ENCODE data around the gene GSK3B. TPM values are rescaled to one million over a fixed set of nuclear protein-coding genes. Genes with fewer than 3 reads are reported as not detected.

GSK3B gene
- total and polyA plus RNA-seq, 2 experiments from 2014 or later = 18.1 to 48.8 TPM

DNA sequence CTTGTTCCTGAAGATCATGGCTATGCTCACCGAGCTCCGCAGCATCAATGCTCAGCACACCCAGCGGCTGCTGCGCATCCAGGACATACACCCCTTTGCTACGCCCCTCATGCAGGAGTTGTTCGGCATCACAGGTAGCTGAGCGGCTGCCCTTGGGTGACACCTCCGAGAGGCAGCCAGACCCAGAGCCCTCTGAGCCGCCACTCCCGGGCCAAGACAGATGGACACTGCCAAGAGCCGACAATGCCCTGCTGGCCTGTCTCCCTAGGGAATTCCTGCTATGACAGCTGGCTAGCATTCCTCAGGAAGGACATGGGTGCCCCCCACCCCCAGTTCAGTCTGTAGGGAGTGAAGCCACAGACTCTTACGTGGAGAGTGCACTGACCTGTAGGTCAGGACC, 277.2 kb downstream of the GSK3B start:
- Histone ChIP-seq H2AFZ (no peak overlapping the region), H3K4me1 (ENCODE audit: insufficient read depth) (no peaks in the 10 kb centered on the region), H3K36me3 (replicated peaks; ENCODE audit: insufficient read depth, low read depth) (no peaks in the 10 kb centered on the region), H3K79me2 (no peaks in the 10 kb centered on the region), H3K4me3 (no peak overlapping the region), H3K9me3 (ENCODE audit: low read depth) (no peaks in the 10 kb centered on the region), H3K9me2 (replicated peaks; ENCODE audit: insufficient read depth) (no peaks in the 10 kb centered on the region), H4K20me1 (ENCODE audit: insufficient read depth, poor library complexity, severe bottlenecking) (no peaks in the 10 kb centered on the region), H3K27ac (no peak overlapping the region), H3K4me2 (no peak overlapping the region), H3K27me3 (no peaks in the 10 kb centered on the region)
- TF ChIP-seq EZH2 (IDR thresholded peaks at IDR 0.05; ENCODE audit: borderline replicate concordance) (no peak), EZH2phosphoT487 (IDR thresholded peaks at IDR 0.05; ENCODE audit: low read depth, severe bottlenecking, unreplicated experiment) (no peak)
- TF ChIP-seq, protein P1, sequence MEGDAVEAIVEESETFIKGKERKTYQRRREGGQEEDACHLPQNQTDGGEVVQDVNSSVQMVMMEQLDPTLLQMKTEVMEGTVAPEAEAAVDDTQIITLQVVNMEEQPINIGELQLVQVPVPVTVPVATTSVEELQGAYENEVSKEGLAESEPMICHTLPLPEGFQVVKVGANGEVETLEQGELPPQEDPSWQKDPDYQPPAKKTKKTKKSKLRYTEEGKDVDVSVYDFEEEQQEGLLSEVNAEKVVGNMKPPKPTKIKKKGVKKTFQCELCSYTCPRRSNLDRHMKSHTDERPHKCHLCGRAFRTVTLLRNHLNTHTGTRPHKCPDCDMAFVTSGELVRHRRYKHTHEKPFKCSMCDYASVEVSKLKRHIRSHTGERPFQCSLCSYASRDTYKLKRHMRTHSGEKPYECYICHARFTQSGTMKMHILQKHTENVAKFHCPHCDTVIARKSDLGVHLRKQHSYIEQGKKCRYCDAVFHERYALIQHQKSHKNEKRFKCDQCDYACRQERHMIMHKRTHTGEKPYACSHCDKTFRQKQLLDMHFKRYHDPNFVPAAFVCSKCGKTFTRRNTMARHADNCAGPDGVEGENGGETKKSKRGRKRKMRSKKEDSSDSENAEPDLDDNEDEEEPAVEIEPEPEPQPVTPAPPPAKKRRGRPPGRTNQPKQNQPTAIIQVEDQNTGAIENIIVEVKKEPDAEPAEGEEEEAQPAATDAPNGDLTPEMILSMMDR (IDR thresholded peaks at IDR 0.05; ENCODE audit: poor library complexity) = no peak
- 93% methylated on average over 12 of the region's 12 CpGs for WGBS (ENCODE audit: low lambda C conversion rate, missing lambda C conversion rate)
- DNase-seq (ENCODE audit: low spot score) = no peak

- Histone ChIP-seq H3K4me3 (no peak overlapping the region), H2AFZ (no peak overlapping the region), H3K4me2 (no peak overlapping the region), H3K36me3 (replicated peaks; ENCODE audit: insufficient read depth, low read depth) (no peaks in the 10 kb centered on the region), H3K4me1 (ENCODE audit: insufficient read depth) (no peaks in the 10 kb centered on the region), H3K27me3 (no peaks in the 10 kb centered on the region), H3K9me2 (replicated peaks; ENCODE audit: insufficient read depth) (no peaks in the 10 kb centered on the region), H3K27ac (no peak overlapping the region), H3K9me3 (ENCODE audit: low read depth) (no peaks in the 10 kb centered on the region), H3K79me2 (no peaks in the 10 kb centered on the region), H4K20me1 (ENCODE audit: insufficient read depth, poor library complexity, severe bottlenecking) (no peaks in the 10 kb centered on the region)
- TF ChIP-seq EZH2 (IDR thresholded peaks at IDR 0.05; ENCODE audit: borderline replicate concordance) = no peak
- TF ChIP-seq EZH2phosphoT487 (IDR thresholded peaks at IDR 0.05; ENCODE audit: low read depth, severe bottlenecking, unreplicated experiment) = no peak
- TF ChIP-seq, protein P1 (IDR thresholded peaks at IDR 0.05; ENCODE audit: poor library complexity) = no peak
- 95% methylated on average over 8 of the region's 8 CpGs for WGBS (ENCODE audit: low lambda C conversion rate, missing lambda C conversion rate)
- DNase-seq (ENCODE audit: low spot score) = no peak
Measured at GRCh38 chr3:119815716-119816115, 278.5 kb downstream of the GSK3B start.

DNA sequence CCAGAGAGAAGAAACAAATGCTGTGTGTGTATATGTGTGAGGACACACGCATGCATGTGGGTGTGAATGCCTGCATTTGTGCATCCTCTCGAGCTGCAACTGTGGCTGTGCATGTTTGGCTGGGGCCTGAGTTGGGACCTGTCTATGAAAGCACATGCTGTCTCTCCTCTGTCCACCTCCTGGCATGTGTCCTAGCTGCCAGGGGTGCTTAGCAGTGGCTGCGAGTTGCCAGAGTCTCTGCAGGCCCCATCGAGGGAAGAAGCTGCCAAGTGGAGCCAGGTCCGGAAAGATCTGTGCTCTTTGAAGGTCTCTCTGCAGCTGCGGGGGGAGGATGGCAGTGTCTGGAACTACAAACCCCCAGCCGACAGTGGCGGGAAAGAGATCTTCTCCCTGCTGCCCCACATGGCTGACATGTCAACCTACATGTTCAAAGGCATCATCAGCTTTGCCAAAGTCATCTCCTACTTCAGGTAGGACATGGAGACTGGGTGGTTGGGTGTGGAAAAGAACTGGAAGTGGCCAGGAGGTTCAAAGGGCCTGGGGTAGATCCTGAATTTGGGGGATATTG, 281.7 kb downstream of the GSK3B start:
- Histone ChIP-seq H3K4me2 (no peak overlapping the region), H3K9me2 (replicated peaks; ENCODE audit: insufficient read depth) (no peaks in the 10 kb centered on the region), H3K27ac (no peak overlapping the region), H2AFZ (no peak overlapping the region), H3K4me3 (no peak overlapping the region), H3K4me1 (ENCODE audit: insufficient read depth) (no peaks in the 10 kb centered on the region), H3K79me2 (no peaks in the 10 kb centered on the region), H3K27me3 (no peaks in the 10 kb centered on the region), H3K36me3 (replicated peaks; ENCODE audit: insufficient read depth, low read depth) (no peaks in the 10 kb centered on the region), H3K9me3 (ENCODE audit: low read depth) (no peaks in the 10 kb centered on the region), H4K20me1 (ENCODE audit: insufficient read depth, poor library complexity, severe bottlenecking) (no peaks in the 10 kb centered on the region)
- TF ChIP-seq EZH2phosphoT487 (IDR thresholded peaks at IDR 0.05; ENCODE audit: low read depth, severe bottlenecking, unreplicated experiment) (no peak), EZH2 (IDR thresholded peaks at IDR 0.05; ENCODE audit: borderline replicate concordance) (no peak)
- TF ChIP-seq, protein P1 (IDR thresholded peaks at IDR 0.05; ENCODE audit: poor library complexity) = no peak
- no peak for DNase-seq (ENCODE audit: low spot score)
- WGBS (ENCODE audit: low lambda C conversion rate, missing lambda C conversion rate) = 95% methylated on average over 8 of the region's 8 CpGs

Measured in hepatocyte (in vitro differentiated cells).